Transverse colon (tissue), 4 donors: ENCODE results near the gene ZNF385D.
"Not testable (repeated sequence)": the region's sequence is repeated elsewhere in the genome, so short reads cannot be mapped to it uniquely, and the experiment has no call there.

ENCODE experiments used
- EP300 ChIP-seq: sonication (generic); formaldehyde crosslinking; IDR thresholded peaks from one replicate; pipeline ENCODE4 v1.6.1; 2017; ENCODE audit warnings: antibody characterized with exemption, low read depth
- POLR2A ChIP-seq: fragments of 450-650 bp; IDR thresholded peaks from one replicate; pipeline ENCODE4 v1.6.1; 2016; ENCODE audit warnings: antibody characterized with exemption, mild to moderate bottlenecking, moderate library complexity
- POLR2AphosphoS5 ChIP-seq, 3 donors: sonication (generic); formaldehyde crosslinking; IDR thresholded peaks; one replicate each; pipeline ENCODE4 v1.6.1; 2016; ENCODE audit warnings: antibody characterized with exemption in 3 of 3
- TF ChIP-seq, protein P1 (sequence below), 5 experiments: fragments of 200-600 bp in 3 of 5; fragments of 450-650 bp in 2 of 5; sonication (generic) in 3 of 5; IDR thresholded peaks; 1 replicate in 2 of 5; 2 replicates in 3 of 5; pipeline ENCODE4 v1.5.1; 2016 to 2017; ENCODE audit warnings: antibody characterized with exemption in 5 of 5, inconsistent platforms in 3 of 5, mild to moderate bottlenecking in 2 of 5, moderate library complexity in 1 of 5

- TF ChIP-seq, protein P1, sequence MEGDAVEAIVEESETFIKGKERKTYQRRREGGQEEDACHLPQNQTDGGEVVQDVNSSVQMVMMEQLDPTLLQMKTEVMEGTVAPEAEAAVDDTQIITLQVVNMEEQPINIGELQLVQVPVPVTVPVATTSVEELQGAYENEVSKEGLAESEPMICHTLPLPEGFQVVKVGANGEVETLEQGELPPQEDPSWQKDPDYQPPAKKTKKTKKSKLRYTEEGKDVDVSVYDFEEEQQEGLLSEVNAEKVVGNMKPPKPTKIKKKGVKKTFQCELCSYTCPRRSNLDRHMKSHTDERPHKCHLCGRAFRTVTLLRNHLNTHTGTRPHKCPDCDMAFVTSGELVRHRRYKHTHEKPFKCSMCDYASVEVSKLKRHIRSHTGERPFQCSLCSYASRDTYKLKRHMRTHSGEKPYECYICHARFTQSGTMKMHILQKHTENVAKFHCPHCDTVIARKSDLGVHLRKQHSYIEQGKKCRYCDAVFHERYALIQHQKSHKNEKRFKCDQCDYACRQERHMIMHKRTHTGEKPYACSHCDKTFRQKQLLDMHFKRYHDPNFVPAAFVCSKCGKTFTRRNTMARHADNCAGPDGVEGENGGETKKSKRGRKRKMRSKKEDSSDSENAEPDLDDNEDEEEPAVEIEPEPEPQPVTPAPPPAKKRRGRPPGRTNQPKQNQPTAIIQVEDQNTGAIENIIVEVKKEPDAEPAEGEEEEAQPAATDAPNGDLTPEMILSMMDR (IDR thresholded peaks at IDR 0.05), result not testable (repeated sequence)
- TF ChIP-seq POLR2A; EP300; POLR2AphosphoS5 (IDR thresholded peaks at IDR 0.05): not testable (repeated sequence)
Observed at GRCh38 chr3:21378036-21378435, 373.0 kb downstream of the ZNF385D start.
